Left lobe of liver (tissue), 2 donors: ENCODE results near the gene ODF2. TPM values are rescaled to one million over a fixed set of nuclear protein-coding genes. Genes with fewer than 3 reads are reported as not detected.
"Not testable (repeated sequence)": the region's sequence is repeated elsewhere in the genome, so short reads cannot be mapped to it uniquely, and the experiment has no call there.

ENCODE experiments used
- ATAC-seq: fragments of 200-7000 bp; cut with Tn5 transposase; one replicate; pipeline ENCODE4 v1.9.1; 2020; ENCODE audit warnings: mild to moderate bottlenecking, moderate library complexity
- DNase-seq: peaks from one replicate; pipeline ENCODE4 v3.0.0-alpha.2; 2020; ENCODE audit warnings: low spot score
- total RNA-seq: library from RNA; stranded (reverse); gene quantifications from one replicate; pipeline ENCODE4 v1.2.1, GENCODE V29; 2021
- donor health status: DM: no; HTN: no; CAD: no; lungs with moderate emphysema.
- donor health status: DM: no; HTN: yes; CAD: no.

ODF2 gene
- 6.6 TPM for total RNA-seq

DNA sequence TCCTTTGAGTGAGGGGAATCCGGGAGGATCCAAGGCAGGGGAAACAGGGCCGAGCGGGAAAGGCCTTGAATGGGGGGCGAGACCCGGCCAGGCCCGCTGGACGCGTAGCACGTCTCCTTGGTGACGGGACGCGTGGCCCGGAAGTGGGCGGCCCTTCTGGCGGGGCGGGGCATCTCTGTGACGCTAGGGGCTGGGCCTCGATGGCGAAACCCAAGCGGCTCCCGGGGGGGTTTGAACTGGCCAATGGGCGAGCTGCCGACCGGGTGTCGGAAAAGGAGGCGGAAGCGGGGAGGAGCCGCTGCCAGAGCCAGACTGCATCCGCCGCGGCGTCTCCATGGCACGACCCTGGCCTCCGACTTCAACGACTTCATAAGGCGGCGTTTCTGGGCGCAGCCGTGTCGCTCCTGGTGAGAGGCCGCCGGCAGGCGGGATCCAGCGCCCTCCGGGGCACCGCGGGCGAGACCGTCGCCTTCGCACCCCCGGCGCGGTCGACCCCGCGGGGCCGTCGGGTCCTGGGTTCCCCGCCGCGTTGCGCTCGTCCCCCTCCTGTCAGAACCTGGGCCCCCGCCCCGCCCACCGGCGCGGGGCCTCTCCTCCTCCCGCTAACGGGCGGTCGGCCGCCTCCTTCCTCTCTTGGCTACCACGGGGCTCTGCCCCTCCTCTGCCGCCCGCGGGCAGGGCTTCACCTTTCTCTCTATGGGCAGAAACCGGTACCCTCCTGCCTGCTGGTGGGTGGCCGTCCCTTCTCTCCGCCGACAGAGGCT, at the start of gene ODF2:
TSS of gene ODF2 (plus strand) at position 158 of the 764 bp plus-strand sequence. CDS start at position 244, 86 bp downstream.
- ATAC-seq, result peak; percentile 96
- DNase-seq, result peak; percentile 98

DNA sequence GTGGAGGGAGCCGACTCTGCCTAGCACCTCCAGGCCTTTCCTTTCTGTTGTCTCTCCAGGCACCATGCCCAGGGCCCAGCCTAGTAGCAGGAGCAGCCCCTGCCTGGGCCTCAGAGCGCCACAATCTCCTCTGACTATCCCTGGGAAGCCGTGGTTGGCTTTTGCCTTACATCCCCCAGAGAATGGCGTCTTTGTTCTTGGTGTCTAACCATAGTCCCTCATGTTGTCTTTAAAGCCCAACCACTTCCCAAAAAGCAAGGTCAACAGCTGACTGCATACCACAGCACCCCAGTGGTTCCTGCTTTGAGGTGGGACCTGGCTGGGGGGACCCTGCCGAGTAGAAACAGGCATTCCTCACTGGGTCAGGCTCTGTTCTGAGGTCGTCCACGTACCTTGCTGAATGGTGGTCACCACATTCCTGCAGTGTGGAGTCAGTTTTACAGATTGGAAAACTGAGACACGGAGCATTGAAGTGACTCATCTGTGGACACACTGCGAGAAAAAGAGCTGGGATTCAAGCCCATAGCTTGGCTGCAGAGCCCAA, 48.9 kb upstream of the ODF2 start:
- DNase-seq (no peak), ATAC-seq (no peak)

DNA sequence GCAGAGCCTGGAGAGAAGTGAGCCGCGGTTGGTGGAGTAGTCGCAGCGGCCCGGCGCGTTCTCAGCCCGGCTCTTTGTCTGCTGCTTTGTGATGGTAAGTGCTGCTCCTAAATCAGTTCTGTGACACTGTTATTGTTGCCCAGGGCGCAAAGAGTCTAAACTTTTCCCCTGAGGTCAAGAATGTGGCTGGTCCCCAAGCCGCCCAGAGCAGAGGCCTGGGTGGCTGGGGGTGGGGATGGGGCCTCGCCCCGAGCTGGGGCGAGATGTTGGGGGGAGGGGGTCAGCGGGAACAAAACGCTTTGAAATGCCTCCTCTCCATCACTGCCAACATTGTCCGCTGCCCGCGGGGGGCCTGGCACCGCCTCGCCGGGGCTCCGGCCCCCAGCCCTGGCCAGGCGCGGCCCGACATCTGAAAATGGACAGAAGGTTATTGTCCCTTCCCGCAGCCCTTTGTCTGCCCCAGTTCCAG, 46.8 kb upstream of the ODF2 start:
- no peak for ATAC-seq
- DNase-seq, result no peak

DNA sequence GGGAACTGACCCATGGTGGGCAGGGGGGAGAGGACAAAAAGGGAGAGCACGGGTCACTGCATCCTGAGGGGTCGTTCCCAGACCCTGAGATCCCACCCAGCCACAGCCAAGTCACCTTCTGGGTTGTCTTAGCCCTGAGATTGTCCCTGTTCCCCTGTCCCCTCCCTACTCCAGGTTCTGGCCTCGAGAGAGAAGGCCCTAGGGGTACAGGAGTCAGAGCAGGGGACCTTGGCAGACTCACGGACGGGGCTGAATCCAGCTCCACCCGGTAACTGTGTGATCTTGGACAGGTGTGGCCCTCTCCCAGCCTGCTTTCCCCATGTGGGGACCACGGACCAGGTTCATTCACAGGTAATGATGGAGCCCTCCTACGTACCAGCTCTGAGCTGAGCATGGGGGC, 46.4 kb upstream of the ODF2 start:
- no peak for ATAC-seq

DNA sequence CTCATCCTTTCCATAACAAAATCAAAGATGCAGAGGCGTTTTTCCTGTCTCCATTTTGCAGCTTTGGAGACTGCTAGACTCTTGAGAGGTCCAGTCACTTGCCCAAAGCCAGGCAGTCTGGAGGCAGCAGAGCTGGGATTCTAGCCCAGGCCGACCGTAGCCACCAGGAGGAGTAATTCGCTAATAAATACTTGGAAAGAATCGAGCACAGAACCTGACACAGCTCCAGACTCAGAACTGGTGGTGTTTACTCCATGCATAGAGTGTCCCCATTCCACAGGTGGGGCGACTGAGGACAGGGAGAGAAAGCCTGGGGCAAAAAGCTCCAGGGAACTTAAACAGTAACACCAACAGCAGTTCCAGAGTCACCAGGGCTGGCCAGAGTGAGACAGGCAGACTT, 45.8 kb upstream of the ODF2 start:
- ATAC-seq (peak; percentile 46), DNase-seq (no peak)

More for the DNA sequence above, 46.4 kb upstream of the ODF2 start:
- no peak for DNase-seq

DNA sequence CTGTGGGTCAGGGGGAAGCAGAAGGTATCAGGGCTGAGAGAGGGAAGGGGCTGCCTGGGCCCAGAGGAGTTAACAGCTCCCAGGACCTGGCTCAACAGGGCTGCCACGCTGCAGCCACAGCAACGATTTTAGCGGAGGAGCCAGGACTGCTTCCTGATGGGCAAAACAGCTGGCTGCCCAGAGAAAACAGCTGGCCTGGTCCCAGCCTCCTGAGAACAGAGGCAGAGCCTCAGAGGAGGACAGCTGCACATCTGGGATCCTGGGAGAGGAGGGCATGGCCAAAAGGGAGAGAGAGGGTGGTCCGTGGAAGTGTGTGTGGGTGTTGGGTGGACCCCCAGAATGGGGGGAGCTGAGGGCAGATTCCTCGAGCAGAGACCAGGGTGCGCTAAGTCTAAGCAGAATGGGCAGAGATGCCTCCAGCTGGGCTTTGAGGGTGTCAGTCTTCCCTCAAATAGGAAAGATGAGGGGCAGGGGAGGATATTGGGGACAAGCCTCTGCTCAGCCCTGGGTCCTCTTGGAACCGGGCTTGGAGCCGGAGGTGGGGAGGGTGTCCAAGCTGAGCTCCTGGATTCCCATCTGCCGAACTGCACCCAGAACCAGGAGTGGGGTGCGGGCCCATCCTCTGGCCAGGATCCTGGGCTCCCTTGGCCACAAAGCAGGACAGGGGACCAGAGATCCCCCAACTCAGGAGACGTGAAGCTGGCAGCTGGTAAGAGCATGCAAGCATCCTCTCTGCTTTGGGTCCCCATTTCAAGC, 44.3 kb upstream of the ODF2 start:
- ATAC-seq, result no peak
- no peak for DNase-seq

DNA sequence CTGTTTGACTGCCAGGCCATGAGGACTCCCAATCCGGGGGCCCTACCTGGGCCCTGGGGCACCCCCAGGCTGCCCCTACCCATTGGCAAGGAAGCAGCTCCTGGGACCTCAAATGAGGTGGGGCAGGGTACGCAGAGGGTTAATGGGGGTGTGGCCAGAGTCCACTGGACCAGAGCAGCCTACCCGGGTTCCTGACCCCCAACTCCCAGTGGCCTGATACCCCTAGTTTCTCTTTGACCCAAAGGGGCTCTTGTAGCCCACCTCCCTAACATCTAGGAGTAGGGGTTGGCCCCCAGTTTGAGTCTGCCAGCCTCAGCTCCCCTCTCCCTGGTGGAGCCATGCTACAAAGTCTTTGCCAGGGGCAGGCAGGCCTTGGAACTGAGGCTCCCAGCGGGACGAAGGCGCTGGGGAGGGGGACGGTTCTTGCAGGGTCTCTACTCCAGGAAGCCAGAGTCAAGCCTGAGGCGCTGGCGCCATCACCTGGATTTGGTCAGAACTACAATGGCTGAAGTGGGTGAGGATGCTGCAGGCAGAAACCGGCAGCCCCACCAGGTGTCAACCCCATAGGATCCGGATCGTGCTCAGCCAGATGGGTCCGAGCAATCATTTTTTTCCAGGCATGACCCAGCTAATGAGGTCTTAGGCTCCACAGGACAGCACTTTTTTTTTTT, 43.6 kb upstream of the ODF2 start:
- DNase-seq (no peak), ATAC-seq (peak; percentile 60)

DNA sequence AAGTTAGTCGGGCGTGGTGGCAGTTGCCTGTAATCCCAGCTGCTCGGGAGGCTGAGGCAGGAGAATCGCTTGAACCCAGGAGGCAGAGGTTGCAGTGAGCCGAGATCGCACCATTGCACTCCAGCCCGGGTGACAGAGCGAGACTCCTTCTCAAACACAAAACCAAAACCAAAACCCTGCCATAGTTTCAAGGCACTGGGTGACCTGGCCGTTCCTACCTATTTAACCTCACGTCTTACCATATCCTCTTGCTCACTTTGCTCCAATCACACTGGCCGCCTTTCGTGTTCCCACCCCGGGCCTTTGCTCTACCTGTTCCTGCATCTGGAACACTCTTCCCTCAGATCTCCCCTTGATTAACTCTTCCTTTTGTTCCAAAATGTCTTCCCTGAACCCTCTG, 42.1 kb upstream of the ODF2 start:
- ATAC-seq, DNase-seq: not testable (repeated sequence)

DNA sequence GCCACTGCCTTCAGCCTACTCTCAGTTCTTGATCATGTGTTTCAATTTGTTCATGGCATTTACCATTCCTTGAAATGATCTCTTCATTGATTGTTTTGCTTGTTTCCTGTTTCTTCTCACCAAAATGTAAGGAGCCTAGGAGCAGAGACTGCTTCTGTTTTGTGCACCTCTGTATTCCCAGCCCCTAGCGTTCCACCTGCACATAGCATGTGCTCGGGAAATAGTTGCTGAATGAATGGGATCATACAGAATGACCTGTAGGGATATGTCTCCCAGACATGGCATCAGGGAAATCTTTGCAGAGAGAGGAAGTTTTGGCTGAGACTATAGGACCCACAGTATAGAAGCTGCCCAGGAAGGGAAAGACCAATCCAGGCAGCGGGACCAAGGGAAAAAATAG, 41.3 kb upstream of the ODF2 start:
- no peak for DNase-seq
- ATAC-seq, result peak; percentile 44

DNA sequence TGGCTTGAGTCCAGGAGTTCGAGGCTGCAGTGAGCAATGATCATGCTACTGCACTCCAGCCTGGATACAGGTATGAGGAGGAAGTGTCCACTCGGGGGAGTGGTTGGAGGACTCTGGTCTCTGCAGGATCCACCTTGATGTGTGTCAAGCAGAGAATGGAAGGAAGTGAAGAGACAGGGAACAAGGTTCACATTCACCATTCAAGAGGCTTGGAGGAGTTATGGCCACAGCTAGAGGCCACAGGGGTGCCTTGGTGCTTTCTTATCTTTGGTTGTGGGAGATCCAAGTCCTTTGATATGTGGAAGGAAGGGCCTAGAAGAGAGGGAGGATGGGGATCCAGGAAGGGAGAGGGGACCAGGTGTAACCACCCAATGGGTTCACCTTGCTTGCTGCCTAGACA, 40.5 kb upstream of the ODF2 start:
- DNase-seq (no peak), ATAC-seq (no peak)

DNA sequence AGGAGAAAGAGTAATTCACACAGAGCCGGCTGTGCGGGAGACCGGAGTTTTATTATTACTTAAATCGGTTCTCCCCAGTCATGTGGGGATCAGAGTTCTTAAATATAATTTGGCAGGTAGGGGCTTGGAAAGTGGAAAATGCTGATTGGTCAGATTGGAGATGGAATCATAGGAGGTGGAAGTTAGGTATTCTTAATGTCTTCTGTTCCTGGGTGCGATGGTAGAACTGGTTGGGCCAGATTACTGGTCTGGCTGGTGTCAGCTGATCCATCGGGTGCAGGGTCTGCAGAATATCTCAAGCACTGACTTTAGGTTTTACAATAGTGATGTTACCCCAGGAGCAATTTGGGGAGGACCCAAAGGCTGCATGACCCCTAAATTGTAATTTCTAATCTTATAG, 39.8 kb upstream of the ODF2 start:
- DNase-seq (no peak), ATAC-seq (no peak)

DNA sequence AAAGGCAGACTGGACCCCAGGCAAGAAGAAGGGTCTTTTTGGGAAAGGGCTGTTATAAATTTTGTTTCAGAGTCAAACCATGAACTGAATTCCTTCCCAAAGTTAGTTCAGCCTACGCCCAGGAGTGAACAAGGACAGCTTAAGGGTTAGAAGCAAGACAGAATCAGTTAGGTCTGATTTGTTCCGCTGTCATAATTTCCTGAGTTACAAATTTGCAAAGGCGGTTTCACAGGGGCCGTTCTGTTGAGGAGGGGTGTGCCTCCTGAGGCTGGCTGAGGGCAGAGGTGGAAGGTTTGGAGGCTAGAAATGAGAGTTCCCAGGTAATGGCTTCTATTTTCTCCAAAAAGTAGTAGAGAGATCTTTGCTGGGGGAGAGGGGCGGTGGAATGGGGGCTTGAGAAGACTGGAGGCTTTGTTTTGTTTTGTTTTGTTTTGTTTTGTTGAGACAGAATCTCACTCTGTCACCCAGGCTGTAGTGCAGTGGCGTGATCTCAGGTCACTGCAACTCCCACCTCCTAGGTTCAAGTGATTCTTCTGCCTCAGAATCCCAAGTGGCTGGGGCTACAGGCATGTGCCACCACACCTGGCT, 39.3 kb upstream of the ODF2 start:
- ATAC-seq (no peak), DNase-seq (no peak)

DNA sequence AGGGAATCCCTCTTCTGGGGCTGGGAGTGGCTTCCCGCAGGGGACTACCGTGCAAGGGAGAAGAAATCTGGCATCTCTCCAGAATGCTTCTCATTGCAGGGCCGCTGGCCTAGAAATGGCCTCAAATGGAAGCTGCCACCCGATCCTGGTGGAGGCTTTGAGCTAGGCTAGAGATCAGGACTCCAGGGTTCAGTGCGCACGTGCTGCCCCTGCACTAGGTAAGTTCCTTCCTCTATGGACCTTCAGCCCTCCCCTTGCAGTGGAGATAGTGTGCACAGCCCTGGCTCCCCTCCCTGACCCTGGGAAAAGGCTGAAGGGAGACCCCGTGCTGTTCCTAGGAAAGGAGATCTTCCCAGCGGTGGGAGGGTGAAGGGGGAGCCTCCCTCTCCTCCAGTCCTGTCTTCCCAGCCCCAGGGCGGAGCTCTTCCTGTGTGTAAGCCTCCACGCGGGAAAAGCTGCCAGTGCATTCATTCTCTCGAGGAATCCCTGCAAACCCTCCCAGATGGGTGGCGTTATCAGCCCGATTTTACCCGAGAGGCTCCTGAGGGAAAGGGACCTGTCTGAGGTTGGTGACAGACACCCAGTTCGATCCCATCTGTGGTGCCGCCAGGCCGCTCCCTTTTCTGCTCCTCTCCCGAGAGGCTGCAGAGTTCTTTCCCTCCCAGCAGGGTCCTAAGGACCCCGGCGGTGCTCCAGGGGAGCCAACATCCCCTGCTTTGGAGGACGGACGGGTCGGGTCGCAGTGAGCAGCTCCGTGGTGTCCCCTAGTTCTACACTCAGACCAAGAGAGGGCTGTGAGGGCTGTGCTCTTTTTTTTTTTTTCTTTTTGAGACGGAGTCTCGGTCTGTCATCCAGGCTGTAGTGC, 36.5 kb upstream of the ODF2 start:
- ATAC-seq (no peak), DNase-seq (no peak)

DNA sequence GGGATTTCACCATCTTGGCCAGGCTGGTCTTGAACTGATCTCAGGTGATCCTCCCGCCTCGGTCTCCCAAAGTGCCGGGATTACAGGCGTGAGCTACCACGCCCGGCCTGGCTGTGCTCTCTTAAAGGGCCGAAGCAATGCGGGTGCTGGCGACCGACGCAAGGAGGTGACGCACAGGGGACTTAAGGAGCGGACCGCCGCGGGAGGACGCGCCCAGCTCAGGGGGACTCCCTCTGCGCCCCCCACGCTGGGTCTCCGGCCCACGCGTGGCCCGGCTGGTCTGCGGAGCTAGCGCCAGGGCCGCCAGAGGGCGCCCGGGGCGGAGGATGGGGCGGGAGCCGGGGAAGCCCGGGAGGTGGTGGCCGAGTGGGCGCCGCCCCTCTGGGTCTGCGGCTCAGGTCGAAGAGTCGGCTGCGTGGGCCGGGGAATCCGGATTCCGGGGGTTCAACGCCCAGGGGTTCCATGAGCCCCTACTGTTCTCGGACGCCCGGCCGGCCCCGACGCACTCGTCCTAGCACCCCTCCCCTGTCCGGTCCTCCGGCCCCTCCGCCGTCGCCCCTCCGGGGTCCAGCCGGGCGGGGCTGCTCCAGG, 35.7 kb upstream of the ODF2 start:
- DNase-seq, result peak; percentile 66
- peak; percentile 93 for ATAC-seq

DNA sequence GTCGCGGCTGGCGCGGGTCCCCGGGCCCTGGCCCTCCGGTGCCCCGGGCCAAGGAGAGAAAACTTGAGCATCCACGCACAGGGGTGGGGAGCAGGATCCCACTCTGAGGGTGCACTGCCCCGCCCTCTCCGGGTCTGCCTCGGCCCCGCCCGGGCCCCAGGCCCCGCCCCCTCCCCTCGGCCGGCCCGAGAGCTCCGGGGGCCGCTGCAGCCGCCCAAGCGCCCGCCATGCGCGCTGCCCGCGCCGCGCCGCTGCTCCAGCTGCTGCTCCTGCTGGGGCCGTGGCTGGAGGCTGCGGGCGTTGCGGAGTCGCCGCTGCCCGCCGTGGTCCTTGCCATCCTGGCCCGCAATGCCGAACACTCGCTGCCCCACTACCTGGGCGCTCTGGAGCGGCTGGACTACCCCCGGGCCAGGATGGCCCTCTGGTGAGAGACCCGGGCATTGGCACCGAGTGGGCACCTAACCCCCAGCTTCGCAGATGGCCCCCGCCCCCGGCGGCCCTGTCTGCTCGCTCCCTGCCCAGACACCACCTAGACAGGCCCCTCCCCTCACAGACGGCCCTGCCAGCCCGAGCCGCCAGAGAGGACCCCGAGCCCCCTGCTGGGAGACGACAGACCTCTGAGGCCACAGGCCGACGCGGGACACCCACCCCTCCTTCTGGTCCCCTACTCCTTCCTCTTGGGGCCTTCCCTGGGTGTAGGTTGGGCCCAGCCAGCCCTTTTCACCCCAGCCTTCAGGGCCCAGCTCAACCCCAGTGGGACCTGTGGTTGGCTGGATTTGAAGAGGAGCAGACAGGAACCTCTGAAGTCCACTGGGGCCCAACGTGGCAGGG, 34.9 kb upstream of the ODF2 start, which contains the start of gene CERCAM:
TSS of gene CERCAM (plus strand) at position 207 of the 831 bp plus-strand sequence. CDS start at position 228, 21 bp downstream.
- ATAC-seq, result peak; percentile 78

DNA sequence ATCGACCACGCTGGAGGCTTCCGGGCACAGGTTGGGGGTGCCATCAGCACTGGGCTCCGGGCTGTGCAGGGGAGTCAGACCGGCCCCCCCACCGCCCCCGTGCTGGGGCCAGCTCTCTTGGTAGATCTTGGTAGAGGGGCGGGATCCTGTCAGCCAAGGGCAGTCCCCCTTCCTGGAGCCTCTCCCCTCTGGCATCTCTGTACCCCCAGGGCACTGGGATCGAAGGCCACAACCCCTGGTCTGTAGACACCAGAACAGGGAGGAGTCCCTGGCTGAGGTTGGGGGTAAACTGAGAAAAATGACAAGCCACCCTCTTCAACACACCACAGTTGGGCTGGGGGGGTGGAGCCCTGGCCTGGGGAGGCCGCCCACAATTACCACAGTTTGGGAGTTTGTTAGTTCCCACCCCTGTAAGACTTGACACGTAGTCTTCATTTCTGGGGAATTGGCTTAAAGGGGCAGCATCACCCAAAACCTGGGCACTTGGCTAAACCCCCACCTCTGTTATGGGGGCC, 34.3 kb upstream of the ODF2 start:
- no peak for ATAC-seq
- DNase-seq, result no peak

More for the DNA sequence above, 34.9 kb upstream of the ODF2 start, which contains the start of gene CERCAM:
- DNase-seq, result peak; percentile 55

DNA sequence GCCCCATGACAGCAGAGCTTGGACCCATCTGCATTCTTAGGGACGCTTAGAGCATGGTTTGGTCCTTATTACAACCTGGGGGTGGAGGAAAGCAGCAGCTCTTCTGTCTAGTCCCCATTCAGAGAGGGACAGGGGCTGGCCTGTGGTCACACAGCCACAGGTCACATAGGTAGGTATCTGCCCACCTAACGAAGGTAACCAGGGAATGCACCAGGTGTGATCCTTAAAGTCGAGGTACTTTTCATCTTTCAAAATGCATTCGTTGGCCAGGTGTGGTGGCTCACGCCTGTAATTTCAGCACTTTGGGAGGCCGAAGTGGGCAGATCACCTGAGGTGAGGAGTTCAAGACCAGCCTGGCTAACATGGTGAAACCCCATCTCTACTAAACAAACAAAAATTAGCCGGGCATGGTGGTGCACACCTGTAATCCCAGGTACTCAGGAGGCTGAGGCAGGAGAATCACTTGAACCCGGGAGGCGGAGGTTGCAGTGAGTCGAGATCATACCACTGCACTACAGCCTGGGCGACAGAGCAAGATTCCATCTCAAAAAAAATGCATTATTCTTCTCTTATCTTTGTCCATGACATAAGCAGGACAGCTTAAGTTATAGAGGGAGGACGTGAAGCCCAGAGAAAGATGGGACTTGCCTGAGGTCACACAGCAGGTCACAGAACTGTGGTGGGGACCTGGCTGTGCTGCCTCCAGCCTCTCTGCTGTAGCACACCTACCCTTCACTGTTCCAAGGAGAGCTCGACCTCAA, 33.6 kb upstream of the ODF2 start:
- DNase-seq, ATAC-seq: not testable (repeated sequence)

DNA sequence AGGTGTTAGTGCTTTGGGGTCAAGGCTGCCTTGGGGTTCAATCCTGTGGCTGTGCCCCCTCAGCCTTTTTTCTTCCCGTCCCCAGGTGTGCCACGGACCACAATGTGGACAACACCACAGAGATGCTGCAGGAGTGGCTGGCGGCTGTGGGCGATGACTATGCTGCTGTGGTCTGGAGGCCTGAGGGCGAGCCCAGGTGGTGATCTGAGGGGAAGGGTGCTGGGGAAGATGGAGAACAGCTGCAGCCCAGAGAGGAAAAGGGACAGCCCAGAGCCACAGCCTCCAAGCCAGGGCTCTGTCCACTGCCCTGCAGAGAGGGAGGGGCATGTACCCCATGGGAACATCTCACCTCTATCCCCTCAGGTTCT, 33.0 kb upstream of the ODF2 start:
- no peak for ATAC-seq
- DNase-seq, result no peak
